GM19023 (cell line): ENCODE data around the gene DCAF6.
A peak's percentile ranks its signal among the peaks of the same experiment; 100 is the strongest.
"Not testable (repeated sequence)": the region's sequence is repeated elsewhere in the genome, so short reads cannot be mapped to it uniquely, and the experiment has no call there.

Experiments
- ATAC-seq: cut with Tn5 transposase; IDR thresholded peaks from one replicate; pipeline ENCODE4 v1.9.1; 2021; ENCODE audit warnings: mild to moderate bottlenecking, moderate library complexity; ENCODE audit not compliant: unreplicated experiment

The DCAF6 gene

DNA sequence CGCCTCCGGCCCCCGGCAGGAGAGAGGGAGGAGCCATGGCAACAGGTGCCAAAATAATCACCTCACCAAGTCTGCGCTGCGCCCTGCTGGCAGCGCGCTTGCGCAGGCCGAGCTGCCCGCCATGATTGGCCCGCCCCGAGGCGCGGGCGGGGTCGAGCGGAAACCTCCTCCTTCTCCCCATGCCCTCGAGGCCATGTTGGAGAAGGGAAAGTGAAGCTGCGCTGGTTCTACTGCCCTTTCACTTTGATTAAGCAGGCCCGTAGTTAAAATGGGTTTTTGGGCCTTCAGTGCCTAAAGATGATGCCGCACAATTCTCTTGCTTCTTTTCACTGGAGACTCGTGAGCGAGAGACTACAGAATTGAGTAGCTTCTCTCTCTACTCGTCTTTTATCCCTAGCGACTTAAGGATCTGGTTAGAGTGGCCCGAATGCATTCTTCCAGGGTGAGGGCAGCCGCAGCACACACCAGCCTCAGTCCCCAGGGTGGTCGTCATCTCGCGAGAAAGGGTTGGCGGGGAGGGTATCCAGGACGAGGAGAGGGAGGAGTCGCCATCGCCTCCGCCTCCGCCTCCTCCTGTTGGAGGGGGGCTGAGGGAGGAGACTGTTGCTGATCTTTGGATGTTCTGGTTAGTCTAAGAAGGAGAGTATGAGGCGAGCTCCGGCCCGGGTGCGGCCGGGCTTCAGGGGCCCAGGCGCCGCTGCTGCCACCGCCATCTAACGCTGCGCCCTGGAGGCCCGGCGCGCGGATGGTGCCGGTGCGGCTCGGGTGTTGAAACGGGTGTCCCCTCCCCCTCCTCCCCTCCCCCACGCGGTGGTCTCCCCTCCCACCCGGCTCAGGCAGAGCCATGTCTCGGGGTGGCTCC lies at the start of gene DCAF6:
TSS of gene DCAF6 (plus strand) at position 616 of the 862 bp plus-strand sequence. CDS start at position 845, 229 bp downstream.
- peak; percentile 78 for ATAC-seq

- not testable (repeated sequence) for ATAC-seq
These were observed 49.3 kb upstream of the DCAF6 start for GRCh38 chr1:167887187-167887586.

- ATAC-seq = no peak
These were observed 46.1 kb upstream of the DCAF6 start for GRCh38 chr1:167890400-167890799.

- ATAC-seq = no peak
These were observed 42.7 kb upstream of the DCAF6 start for GRCh38 chr1:167893798-167894197.

- no peak for ATAC-seq
These were observed 37.8 kb upstream of the DCAF6 start for GRCh38 chr1:167898578-167899222.

DNA sequence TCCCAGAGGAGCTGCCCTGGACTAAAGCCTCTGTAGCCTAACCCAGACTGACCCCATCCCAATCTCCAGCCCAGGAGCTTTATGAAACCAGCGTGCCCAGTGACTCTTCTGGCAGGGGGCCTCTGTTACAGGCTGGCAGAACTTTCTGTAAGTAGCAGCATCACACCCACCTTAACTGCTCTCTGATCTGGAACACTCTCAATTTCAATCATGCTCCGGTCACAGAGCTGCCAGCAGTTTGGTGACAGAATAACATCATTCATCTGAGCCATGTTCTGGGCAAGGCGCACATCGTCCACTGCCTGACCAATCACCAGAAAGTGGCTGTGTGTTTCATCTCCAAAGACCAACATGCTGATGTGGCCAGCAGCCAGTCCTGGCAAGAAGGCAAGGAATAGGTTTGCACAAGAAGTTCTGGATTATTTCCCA lies 37.2 kb upstream of the DCAF6 start:
- peak; percentile 90 for ATAC-seq

- no peak for ATAC-seq
These were observed 35.6 kb upstream of the DCAF6 start for GRCh38 chr1:167900907-167901306.

DNA sequence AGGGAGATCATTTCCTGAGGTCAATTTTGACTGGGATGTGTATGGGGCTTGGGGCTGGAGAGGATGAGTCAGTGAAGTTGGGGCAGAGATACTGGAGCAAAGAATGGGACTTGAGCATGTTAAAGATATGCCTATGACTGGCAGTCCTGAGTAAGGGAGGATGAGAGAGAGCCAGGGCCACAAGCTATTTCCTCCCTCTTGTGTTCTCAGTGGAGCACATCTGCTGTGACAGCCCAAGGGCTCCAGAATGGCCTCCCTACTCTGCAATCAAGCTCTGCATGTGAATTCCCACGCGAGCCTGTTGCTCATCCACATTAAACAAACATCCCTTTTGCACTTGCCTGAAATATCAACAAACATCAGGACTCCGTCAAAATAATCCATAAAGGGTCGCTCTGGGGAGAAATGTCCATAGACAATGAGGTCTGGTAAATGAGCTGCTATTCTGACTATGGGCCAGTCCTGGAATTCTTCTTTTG lies 31.8 kb upstream of the DCAF6 start:
- ATAC-seq = no peak

- ATAC-seq = no peak
These were observed 31.3 kb upstream of the DCAF6 start for GRCh38 chr1:167905182-167905581.

GRCh38 chr1:167905671-167906070 lies 30.8 kb upstream of the DCAF6 start:
- no peak for ATAC-seq

DNA sequence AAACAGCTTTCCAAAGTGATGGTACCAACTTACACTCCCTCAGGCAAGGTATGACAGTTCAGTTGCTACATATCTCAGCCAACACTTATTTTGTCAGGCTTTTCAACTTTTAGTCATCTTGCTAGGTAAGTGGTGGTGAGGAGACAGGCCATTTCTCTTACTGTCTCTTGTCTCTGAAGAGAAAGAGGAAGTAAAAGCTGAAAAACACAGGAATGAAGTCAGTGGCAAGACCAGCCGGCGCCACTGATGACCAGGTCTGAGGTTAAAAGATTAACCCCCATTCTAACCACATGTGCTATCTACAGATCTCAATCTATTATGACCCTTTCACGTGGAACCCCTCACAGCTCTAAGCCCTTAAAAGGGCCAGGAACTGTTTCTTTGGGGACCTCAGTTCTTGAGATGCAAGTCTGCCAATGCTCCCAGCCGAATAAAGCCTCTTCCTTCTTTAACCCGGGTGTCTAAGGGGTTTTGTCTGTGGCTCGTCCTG lies 26.7 kb upstream of the DCAF6 start:
- ATAC-seq = no peak

- ATAC-seq = no peak
These were observed 26.0 kb upstream of the DCAF6 start for GRCh38 chr1:167910530-167910929.

DNA sequence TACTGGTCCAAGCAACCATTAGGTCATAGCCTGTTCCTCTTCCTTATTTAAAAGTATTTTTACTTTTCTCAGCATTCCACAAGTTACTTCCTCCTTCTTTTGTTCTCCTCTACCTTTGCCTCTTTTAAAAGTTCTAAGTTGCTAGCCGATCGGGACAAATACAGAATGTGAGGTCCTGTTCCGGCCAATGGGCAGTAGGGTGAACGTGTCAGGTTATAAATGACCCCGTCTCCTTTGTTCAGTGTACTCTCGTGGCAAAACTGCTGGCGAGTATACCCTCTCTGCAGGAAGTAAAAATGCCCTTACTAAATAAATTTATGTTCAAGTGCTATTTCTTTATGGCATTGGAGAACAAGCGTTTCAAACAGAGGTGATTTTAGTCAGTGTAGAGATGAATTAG lies 25.1 kb upstream of the DCAF6 start:
- no peak for ATAC-seq

- no peak for ATAC-seq
These were observed 24.2 kb upstream of the DCAF6 start for GRCh38 chr1:167912294-167912693.

DNA sequence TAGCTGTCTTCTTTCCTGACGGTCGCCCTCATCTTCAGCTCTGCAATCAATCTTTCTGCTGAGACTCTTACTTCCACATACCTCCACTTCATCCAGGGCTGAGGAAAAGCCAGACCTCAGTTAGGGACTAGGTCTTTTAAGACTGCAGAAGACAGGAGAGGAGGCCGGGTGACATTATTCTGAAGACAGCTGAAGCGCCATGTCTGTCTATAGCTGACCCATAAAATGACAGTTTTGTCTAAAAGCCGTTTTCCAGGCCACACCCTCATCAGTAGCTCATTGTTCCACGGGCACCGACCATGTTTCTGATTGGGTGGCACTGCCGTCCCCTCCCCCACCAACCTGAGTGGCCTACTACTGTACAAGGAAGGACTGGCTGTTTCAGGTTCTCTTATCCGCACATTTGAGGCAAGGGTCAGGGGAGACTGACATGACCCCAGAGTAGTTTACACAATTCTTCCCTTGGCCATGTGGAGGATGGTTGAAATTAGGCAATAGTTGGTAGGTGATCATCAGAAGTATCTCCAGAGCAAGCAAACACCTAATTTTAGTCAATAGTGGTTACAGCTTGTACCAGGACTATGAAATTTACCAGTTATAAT lies 22.5 kb upstream of the DCAF6 start, which contains the start of gene ADCY10:
TSS of gene ADCY10 (minus strand) at position 240 of the 602 bp plus-strand sequence. CDS start 8,994 bp downstream, outside the sequence.
- ATAC-seq = no peak

- no peak for ATAC-seq
These were observed 20.9 kb upstream of the DCAF6 start for GRCh38 chr1:167915569-167915968.

DNA sequence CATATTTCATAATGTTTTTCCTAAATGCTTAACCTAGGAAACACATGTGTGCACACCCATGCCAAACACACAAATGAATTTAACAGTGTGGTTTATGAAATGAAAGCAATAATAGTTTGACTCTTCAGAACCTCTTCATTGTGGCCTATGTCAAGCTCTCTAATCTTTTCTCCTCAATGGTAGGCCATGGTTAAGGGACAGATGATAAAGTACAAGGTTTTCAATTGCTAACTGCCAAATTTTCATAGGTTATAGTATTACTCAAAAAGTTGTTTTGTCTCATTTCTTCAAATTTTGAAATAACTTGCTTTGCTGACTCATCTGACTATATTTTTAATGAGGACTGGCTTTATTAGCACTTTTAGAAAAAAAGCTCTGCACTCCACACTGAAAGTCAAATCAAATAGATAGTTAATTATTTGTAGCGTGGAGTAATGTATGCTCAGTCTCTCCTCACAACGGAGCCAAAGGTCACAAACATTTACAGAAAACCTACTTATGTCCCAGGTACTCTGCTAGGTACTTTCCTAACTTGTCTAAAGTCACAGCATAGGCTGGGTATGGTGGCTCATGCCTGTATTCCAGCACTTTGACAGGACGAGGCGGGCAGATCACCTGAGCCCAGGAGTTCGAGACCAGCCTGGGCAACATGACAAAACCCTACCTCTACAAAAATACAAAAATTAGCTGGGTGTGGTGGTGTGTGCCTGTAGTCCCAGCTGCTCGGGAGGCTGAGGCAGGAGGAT lies 19.5 kb upstream of the DCAF6 start:
- no peak for ATAC-seq

DNA sequence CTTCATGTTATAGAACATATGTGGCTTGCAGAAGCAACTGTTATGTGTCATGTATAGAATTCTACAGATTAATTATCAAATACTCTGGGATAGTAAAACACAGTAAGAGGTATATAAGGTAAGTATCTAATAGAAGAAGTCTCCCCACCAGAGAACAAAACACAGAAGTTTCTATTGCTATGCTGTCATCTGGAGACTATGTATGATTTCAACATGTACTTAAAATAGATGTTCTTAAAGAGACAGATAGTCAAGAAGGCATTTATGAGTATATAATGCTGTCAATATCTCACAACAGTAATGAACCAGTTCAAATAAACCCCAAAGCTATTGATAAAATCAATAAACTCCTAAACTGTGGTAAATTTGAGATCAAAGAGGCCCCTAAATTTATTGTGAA lies 14.5 kb upstream of the DCAF6 start:
- no peak for ATAC-seq

DNA sequence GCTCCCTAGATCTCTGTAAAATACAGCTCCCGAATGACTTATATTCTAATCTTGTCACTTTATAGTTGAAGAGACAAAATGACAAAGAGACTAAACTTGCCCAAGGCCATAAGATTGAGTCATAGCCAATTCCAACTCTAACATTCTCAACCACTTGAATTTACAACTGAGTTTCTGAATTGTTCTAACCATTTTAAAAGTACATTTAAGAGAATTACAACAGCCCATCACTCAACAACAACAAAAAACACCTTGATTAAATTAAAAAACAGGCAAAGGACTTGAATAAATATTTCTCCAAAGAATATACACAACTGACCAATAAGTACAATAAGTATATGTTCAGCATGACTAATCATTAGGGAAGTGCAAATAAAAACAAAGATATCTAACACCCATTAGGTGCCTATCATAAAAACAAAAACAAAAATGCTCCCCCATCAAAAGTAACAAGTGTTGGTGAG lies 13.8 kb upstream of the DCAF6 start:
- ATAC-seq = no peak

GRCh38 chr1:167923324-167924056 lies 13.0 kb upstream of the DCAF6 start:
- ATAC-seq = no peak
